Thyroid gland (tissue), 4 donors: ENCODE measurements around the gene IQSEC1.

Source experiments
- CTCF ChIP-seq, 6 experiments: fragments of 200-600 bp in 3 of 6; fragments of 450-650 bp in 3 of 6; sonication (generic) in 3 of 6; IDR thresholded peaks; one replicate each; pipeline ENCODE4 v1.5.1; 2016 to 2019; ENCODE audit warnings: antibody characterized with exemption in 6 of 6, mild to moderate bottlenecking in 2 of 6, inconsistent platforms in 1 of 6, moderate library complexity in 1 of 6
- POLR2A ChIP-seq, 2 donors: fragments of 450-650 bp; IDR thresholded peaks; one replicate each; pipeline ENCODE4 v1.6.1; 2017; ENCODE audit warnings: antibody characterized with exemption in 2 of 2, mild to moderate bottlenecking in 2 of 2, moderate library complexity in 1 of 2

DNA sequence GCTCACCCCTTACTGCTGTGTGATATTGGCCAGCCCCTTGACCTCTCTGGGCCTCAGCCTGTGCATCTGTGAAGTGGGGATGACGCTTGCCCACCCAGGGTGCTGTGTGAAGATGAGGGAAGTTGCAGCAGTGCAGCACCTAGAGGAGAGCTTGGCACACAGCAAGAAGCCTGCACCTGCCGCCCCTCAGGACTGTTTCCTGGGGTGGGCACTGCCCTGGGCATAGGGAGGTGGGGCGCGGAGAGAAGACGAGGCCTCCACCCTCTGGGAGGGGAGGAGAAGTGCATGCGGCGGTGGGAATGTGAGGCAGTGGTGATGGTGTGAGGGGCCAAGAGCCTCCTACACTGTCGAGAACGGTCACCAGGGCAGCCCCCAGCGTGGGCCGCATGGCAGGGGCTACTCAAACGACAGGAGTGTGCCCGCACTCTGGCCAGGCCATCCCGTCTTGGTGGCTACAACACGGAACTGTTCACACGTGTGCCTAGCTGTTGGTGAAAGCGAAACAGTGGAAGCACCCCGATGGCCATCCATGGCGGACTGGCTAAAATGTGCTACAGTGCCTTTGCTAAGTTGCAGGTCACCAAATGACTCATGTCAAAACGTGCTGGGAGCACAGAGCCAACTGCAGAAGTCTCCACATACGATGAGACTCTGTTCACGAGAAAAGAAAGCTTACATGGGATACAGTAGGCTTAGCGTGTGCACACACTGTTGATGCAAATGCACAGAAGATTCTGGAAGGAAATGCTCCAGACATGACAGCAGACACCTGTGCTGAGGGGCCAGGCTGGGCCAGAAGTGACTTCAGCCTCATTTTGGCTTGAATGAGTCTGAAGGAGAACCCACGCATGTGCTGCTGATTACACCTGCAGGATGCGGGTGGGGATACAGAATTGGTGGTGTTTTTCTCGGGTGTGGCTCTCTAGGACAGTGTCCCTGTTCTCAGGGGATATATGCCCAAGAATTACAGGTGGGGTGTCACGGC is 40.4 kb upstream of the IQSEC1 start:
- TF ChIP-seq POLR2A (IDR thresholded peaks at IDR 0.05) (no peak), CTCF (IDR thresholded peaks at IDR 0.05) (no peak)
